SK-N-SH treated with all-trans-retinoic acid at 6 μM for 48 hours (cell line): ENCODE data around the gene ALS2CL.

Experiments used
- ATAC-seq: fragments of 200-7000 bp; cut with Tn5 transposase; 3 replicates; pipeline ENCODE4 v1.9.1; 2020; ENCODE audit warnings: mild to moderate bottlenecking, moderate library complexity
- ARNTL ChIP-seq: fragments of 450-650 bp; formaldehyde crosslinking; IDR thresholded peaks from 2 replicates; pipeline ENCODE4 v1.5.0; 2020; ENCODE audit warnings: low read depth, mild to moderate bottlenecking, moderate library complexity, borderline replicate concordance
- BACH2 ChIP-seq: fragments of 250-450 bp; sonication (Bioruptor Pico); IDR thresholded peaks from 2 replicates; pipeline ENCODE4 v1.9.0; 2021; ENCODE audit warnings: mild to moderate bottlenecking, borderline replicate concordance
- CSDC2 ChIP-seq: fragments of 250-450 bp; sonication (Bioruptor Pico); IDR thresholded peaks from 2 replicates; pipeline ENCODE4 v1.5.0; 2020; ENCODE audit warnings: mild to moderate bottlenecking, moderate library complexity
- ESRRG ChIP-seq: fragments of 250-450 bp; sonication (Bioruptor Pico); IDR thresholded peaks from 2 replicates; pipeline ENCODE4 v1.6.1; 2021; ENCODE audit warnings: mild to moderate bottlenecking
- GLIS3 ChIP-seq: fragments of 250-450 bp; sonication (Bioruptor Pico); IDR thresholded peaks from 2 replicates; pipeline ENCODE4 v1.5.0; 2020; ENCODE audit warnings: mild to moderate bottlenecking, moderate library complexity
- ISL1 ChIP-seq: fragments of 250-450 bp; sonication (Bioruptor Pico); IDR thresholded peaks from 2 replicates; pipeline ENCODE4 v2.1.2; 2022; ENCODE audit warnings: mild to moderate bottlenecking, moderate library complexity
- OSR1 ChIP-seq: fragments of 250-450 bp; sonication (Bioruptor Pico); IDR thresholded peaks from 2 replicates; pipeline ENCODE4 v1.8.0; 2022; ENCODE audit warnings: moderate library complexity, mild to moderate bottlenecking, inconsistent platforms
- PPARA ChIP-seq: fragments of 250-450 bp; sonication (Bioruptor Pico); IDR thresholded peaks from 2 replicates; pipeline ENCODE4 v1.5.0; 2020; ENCODE audit warnings: mild to moderate bottlenecking, borderline replicate concordance
- RARB ChIP-seq: fragments of 250-450 bp; sonication (Bioruptor Pico); IDR thresholded peaks from 2 replicates; pipeline ENCODE4 v1.8.0; 2021; ENCODE audit warnings: mild to moderate bottlenecking, moderate library complexity
- SNAI2 ChIP-seq: fragments of 250-450 bp; sonication (Bioruptor Pico); IDR thresholded peaks from 2 replicates; pipeline ENCODE4 v1.5.0; 2020; ENCODE audit warnings: mild to moderate bottlenecking, moderate library complexity
- TOX ChIP-seq: fragments of 250-450 bp; sonication (Bioruptor Pico); IDR thresholded peaks from 2 replicates; pipeline ENCODE4 v1.8.0; 2021; ENCODE audit warnings: mild to moderate bottlenecking, moderate library complexity, borderline replicate concordance
- ZC3H10 ChIP-seq: fragments of 250-450 bp; sonication (Bioruptor Pico); IDR thresholded peaks from 2 replicates; pipeline ENCODE4 v1.5.1; 2021; ENCODE audit warnings: mild to moderate bottlenecking, moderate library complexity
- ZFP3 ChIP-seq: fragments of 250-450 bp; sonication (Bioruptor Pico); IDR thresholded peaks from 2 replicates; pipeline ENCODE4 v1.5.0; 2020; ENCODE audit warnings: mild to moderate bottlenecking, moderate library complexity
- ZFP30 ChIP-seq: fragments of 450-650 bp; formaldehyde crosslinking; IDR thresholded peaks from 2 replicates; pipeline ENCODE4 v1.5.0; 2022; ENCODE audit warnings: mild to moderate bottlenecking, moderate library complexity
- ZNF565 ChIP-seq: fragments of 450-650 bp; formaldehyde crosslinking; conservative IDR thresholded peaks from 2 replicates; pipeline ENCODE4 v1.5.0; 2020; ENCODE audit warnings: low read depth, mild to moderate bottlenecking, moderate library complexity
- ZNF70 ChIP-seq: fragments of 450-650 bp; formaldehyde crosslinking; IDR thresholded peaks from 2 replicates; pipeline ENCODE4 v1.5.0; 2020; ENCODE audit warnings: mild to moderate bottlenecking, moderate library complexity
- ZNF8 ChIP-seq: fragments of 450-650 bp; formaldehyde crosslinking; IDR thresholded peaks from 2 replicates; pipeline ENCODE4 v1.5.0; 2020; ENCODE audit warnings: mild to moderate bottlenecking, moderate library complexity
- TF ChIP-seq, protein P1 (sequence below): fragments of 250-450 bp; sonication (Bioruptor Pico); IDR thresholded peaks from 2 replicates; pipeline ENCODE4 v1.5.1; 2021; ENCODE audit warnings: mild to moderate bottlenecking, moderate library complexity
- TF ChIP-seq, protein P2 (sequence below): fragments of 250-450 bp; sonication (Bioruptor Pico); IDR thresholded peaks from 2 replicates; pipeline ENCODE4 v1.5.0; 2020; ENCODE audit warnings: mild to moderate bottlenecking, moderate library complexity
- TF ChIP-seq, protein P3 (sequence below): fragments of 250-450 bp; sonication (Bioruptor Pico); IDR thresholded peaks from 2 replicates; pipeline ENCODE4 v1.8.0; 2020; ENCODE audit warnings: mild to moderate bottlenecking, moderate library complexity, borderline replicate concordance
- TF ChIP-seq, protein P4 (sequence below): fragments of 250-450 bp; sonication (Bioruptor Pico); IDR thresholded peaks from 2 replicates; pipeline ENCODE4 v1.8.0; 2021; ENCODE audit warnings: low read depth, mild to moderate bottlenecking, moderate library complexity, borderline replicate concordance

The ALS2CL gene

DNA sequence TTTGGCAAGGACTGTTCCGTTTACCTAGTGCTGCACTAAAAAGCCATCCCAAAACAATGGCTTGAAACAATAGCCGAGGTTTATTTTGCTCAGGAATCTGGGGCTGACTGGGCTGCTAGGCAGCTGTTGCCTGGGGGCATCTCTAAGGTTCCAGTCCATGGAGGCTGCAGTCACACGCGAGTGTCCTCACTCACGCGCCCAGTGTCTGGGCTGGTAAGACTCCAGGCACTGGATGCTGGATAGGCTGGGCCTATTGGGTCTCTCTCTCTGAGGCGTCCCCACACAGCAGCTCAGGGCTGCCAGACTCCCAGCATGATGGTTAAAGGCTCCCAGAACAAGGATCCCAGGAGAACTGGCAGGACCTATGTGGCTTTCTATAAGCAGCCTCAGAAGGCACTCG lies 34.2 kb downstream of the ALS2CL start:
- no peak for ATAC-seq
- TF ChIP-seq ZC3H10, result no peak

DNA sequence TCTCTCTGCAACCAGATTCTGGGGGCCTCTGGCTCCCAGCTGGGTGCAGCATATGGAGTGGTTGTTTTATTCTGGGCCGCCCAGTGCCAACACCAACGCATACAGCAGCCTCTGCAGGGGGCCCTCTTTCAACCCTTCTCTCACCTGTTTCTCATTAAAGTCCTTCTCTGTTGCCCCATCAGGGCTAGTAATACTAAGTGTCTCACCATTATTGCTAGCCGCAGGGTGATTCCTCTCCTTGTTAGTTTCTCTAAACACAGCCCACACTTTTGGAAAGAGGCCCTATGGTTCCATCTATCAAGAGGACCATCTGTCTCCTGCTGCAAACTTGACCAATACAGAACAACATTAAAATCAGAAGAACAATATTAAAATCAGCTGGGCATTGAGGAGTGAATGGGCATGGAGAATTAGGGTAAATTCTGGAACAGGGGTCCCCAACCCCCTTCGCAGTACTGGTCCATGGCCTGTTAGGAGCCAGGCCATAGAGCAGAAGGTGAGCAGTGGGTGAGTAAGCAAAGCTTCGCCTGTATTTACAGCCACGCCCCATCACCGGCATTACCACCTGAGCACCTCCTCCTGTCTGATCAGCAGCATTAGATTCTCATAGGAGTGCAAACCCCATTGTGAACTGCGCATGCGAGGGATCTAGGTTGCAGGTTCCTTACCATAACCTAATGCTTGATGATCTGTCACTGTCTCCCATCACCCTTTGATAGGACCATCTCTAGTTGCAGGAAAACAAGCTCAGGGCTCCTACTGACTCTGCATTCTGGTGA lies 36.5 kb downstream of the ALS2CL start:
- ATAC-seq, result no peak
- TF ChIP-seq ZC3H10, result no peak
- no peak for TF ChIP-seq ESRRG (CRISPR knock-in tag)
- no peak for TF ChIP-seq CSDC2 (CRISPR knock-in tag)
- no peak for TF ChIP-seq ZFP30 (CRISPR knock-in tag)
- TF ChIP-seq GLIS3 (CRISPR knock-in tag), result no peak
- no peak for TF ChIP-seq ISL1 (CRISPR knock-in tag)
- TF ChIP-seq, protein P1, sequence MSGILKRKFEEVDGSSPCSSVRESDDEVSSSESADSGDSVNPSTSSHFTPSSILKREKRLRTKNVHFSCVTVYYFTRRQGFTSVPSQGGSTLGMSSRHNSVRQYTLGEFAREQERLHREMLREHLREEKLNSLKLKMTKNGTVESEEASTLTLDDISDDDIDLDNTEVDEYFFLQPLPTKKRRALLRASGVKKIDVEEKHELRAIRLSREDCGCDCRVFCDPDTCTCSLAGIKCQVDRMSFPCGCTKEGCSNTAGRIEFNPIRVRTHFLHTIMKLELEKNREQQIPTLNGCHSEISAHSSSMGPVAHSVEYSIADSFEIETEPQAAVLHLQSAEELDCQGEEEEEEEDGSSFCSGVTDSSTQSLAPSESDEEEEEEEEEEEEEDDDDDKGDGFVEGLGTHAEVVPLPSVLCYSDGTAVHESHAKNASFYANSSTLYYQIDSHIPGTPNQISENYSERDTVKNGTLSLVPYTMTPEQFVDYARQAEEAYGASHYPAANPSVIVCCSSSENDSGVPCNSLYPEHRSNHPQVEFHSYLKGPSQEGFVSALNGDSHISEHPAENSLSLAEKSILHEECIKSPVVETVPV (CRISPR knock-in tag), result no peak
- TF ChIP-seq, protein P2, sequence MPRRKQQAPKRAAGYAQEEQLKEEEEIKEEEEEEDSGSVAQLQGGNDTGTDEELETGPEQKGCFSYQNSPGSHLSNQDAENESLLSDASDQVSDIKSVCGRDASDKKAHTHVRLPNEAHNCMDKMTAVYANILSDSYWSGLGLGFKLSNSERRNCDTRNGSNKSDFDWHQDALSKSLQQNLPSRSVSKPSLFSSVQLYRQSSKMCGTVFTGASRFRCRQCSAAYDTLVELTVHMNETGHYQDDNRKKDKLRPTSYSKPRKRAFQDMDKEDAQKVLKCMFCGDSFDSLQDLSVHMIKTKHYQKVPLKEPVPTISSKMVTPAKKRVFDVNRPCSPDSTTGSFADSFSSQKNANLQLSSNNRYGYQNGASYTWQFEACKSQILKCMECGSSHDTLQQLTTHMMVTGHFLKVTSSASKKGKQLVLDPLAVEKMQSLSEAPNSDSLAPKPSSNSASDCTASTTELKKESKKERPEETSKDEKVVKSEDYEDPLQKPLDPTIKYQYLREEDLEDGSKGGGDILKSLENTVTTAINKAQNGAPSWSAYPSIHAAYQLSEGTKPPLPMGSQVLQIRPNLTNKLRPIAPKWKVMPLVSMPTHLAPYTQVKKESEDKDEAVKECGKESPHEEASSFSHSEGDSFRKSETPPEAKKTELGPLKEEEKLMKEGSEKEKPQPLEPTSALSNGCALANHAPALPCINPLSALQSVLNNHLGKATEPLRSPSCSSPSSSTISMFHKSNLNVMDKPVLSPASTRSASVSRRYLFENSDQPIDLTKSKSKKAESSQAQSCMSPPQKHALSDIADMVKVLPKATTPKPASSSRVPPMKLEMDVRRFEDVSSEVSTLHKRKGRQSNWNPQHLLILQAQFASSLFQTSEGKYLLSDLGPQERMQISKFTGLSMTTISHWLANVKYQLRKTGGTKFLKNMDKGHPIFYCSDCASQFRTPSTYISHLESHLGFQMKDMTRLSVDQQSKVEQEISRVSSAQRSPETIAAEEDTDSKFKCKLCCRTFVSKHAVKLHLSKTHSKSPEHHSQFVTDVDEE, result no peak
- TF ChIP-seq, protein P3, sequence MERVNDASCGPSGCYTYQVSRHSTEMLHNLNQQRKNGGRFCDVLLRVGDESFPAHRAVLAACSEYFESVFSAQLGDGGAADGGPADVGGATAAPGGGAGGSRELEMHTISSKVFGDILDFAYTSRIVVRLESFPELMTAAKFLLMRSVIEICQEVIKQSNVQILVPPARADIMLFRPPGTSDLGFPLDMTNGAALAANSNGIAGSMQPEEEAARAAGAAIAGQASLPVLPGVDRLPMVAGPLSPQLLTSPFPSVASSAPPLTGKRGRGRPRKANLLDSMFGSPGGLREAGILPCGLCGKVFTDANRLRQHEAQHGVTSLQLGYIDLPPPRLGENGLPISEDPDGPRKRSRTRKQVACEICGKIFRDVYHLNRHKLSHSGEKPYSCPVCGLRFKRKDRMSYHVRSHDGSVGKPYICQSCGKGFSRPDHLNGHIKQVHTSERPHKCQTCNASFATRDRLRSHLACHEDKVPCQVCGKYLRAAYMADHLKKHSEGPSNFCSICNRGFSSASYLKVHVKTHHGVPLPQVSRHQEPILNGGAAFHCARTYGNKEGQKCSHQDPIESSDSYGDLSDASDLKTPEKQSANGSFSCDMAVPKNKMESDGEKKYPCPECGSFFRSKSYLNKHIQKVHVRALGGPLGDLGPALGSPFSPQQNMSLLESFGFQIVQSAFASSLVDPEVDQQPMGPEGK (CRISPR knock-in tag), result no peak
- no peak for TF ChIP-seq ZFP3 (CRISPR knock-in tag)
- no peak for TF ChIP-seq ZNF565 (CRISPR knock-in tag)
- TF ChIP-seq RARB, result no peak

DNA sequence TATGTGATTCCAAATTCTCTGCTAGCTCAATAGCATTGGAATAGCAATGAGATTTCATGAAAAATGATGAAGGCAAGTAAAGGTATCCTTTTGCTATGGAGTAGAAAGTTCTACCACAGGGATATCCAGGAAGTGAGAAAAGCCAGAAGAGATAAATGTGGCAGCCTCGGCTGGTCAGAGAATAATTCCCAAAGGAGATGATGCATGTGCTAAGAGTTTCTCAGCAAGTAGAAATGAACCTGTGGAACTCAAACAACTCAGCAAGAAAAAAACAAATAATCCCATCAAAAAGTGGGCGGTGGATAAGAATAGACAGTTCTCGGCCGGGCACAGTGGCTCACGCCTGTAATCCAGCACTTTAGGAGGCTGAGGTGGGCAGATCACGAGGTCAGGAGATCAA lies 38.2 kb downstream of the ALS2CL start:
- ATAC-seq, result no peak
- TF ChIP-seq, protein P3 (CRISPR knock-in tag), result no peak
- TF ChIP-seq ZC3H10, result no peak
- TF ChIP-seq ISL1 (CRISPR knock-in tag), result no peak
- no peak for TF ChIP-seq OSR1 (CRISPR knock-in tag)
- TF ChIP-seq CSDC2 (CRISPR knock-in tag), result no peak
- no peak for TF ChIP-seq PPARA (CRISPR knock-in tag)
- TF ChIP-seq, protein P4, sequence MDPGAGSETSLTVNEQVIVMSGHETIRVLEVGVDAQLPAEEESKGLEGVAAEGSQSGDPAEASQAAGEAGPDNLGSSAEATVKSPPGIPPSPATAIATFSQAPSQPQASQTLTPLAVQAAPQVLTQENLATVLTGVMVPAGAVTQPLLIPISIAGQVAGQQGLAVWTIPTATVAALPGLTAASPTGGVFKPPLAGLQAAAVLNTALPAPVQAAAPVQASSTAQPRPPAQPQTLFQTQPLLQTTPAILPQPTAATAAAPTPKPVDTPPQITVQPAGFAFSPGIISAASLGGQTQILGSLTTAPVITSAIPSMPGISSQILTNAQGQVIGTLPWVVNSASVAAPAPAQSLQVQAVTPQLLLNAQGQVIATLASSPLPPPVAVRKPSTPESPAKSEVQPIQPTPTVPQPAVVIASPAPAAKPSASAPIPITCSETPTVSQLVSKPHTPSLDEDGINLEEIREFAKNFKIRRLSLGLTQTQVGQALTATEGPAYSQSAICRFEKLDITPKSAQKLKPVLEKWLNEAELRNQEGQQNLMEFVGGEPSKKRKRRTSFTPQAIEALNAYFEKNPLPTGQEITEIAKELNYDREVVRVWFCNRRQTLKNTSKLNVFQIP (CRISPR knock-in tag), result no peak
- TF ChIP-seq, protein P2, result no peak
- TF ChIP-seq ZFP3 (CRISPR knock-in tag), result no peak
- TF ChIP-seq ESRRG (CRISPR knock-in tag), result no peak
- TF ChIP-seq ZNF565 (CRISPR knock-in tag), result no peak
- TF ChIP-seq RARB, result no peak
- no peak for TF ChIP-seq ARNTL (CRISPR knock-in tag)
- no peak for TF ChIP-seq SNAI2 (CRISPR knock-in tag)
- TF ChIP-seq ZNF70 (CRISPR knock-in tag), result no peak
- TF ChIP-seq TOX (CRISPR knock-in tag), result no peak
- no peak for TF ChIP-seq BACH2 (CRISPR knock-in tag)
- no peak for TF ChIP-seq ZNF8
- TF ChIP-seq, protein P1 (CRISPR knock-in tag), result no peak
